HuH-7 (cell line): ENCODE data around the gene MC4R.

Experiments
- DNase-seq: peaks from one replicate; pipeline ENCODE4 v3.0.0; 2011; ENCODE audit warnings: low spot score

MC4R gene

GRCh38 chr18:60327880-60328279, 44.7 kb downstream of the MC4R start:
- DNase-seq: no peak

GRCh38 chr18:60322591-60322990, 50.0 kb downstream of the MC4R start:
- DNase-seq: no peak
